ENCODE measurements around the gene SLC35F4.

GRCh38 chr14:57785058-57785457 lies 80.8 kb downstream of the SLC35F4 start:
- no peak for TF ChIP-seq CTCF (conservative IDR thresholded peaks at IDR 0.05; ENCODE audit: low read depth, low read length)
- TF ChIP-seq EZH2 (IDR thresholded peaks at IDR 0.05; ENCODE audit: low read length, unreplicated experiment): no peak
